Measurements from ENCODE around the gene NAT16.
"Not testable (repeated sequence)": the region's sequence is repeated elsewhere in the genome, so short reads cannot be mapped to it uniquely, and the experiment has no call there.

NAT16 gene

DNA sequence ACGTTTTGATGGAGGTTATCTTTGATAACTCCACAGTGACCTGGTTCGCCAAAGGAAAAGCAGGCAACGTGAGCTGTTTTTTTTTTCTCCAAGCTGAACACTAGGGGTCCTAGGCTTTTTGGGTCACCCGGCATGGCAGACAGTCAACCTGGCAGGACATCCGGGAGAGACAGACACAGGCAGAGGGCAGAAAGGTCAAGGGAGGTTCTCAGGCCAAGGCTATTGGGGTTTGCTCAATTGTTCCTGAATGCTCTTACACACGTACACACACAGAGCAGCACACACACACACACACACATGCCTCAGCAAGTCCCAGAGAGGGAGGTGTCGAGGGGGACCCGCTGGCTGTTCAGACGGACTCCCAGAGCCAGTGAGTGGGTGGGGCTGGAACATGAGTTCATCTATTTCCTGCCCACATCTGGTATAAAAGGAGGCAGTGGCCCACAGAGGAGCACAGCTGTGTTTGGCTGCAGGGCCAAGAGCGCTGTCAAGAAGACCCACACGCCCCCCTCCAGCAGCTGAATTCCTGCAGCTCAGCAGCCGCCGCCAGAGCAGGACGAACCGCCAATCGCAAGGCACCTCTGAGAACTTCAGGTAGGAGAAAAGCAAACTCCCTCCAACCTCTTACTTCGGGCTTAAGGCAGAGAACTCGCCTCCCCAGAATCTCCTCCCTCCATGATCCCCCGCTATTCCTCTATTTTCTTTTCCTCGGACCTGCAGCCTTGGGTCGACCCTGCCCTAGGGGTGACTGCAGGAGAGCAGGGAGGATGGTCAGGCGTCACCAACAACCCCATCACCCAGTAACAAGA is 53.2 kb downstream of the NAT16 start, which contains the start of gene SERPINE1:
SERPINE1 (plus strand) TSS at position 454 of the 809 bp plus-strand sequence. CDS start 1,290 bp downstream, outside the sequence.
- DNase-seq (ENCODE audit: low read depth in 2 of 2), result peak; percentile 99

DNA sequence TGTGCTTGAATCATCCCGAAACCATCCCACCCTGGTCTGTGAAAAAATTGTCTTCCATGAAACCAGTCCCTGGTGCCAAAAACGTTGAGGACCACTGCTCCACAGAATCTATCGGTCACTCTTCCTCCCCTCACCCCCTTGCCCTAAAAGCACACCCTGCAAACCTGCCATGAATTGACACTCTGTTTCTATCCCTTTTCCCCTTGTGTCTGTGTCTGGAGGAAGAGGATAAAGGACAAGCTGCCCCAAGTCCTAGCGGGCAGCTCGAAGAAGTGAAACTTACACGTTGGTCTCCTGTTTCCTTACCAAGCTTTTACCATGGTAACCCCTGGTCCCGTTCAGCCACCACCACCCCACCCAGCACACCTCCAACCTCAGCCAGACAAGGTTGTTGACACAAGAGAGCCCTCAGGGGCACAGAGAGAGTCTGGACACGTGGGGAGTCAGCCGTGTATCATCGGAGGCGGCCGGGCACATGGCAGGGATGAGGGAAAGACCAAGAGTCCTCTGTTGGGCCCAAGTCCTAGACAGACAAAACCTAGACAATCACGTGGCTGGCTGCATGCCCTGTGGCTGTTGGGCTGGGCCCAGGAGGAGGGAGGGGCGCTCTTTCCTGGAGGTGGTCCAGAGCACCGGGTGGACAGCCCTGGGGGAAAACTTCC is 54.0 kb downstream of the NAT16 start:
- peak in 1 of 2 experiments; percentile 54 for DNase-seq (ENCODE audit: low read depth in 2 of 2)

DNA sequence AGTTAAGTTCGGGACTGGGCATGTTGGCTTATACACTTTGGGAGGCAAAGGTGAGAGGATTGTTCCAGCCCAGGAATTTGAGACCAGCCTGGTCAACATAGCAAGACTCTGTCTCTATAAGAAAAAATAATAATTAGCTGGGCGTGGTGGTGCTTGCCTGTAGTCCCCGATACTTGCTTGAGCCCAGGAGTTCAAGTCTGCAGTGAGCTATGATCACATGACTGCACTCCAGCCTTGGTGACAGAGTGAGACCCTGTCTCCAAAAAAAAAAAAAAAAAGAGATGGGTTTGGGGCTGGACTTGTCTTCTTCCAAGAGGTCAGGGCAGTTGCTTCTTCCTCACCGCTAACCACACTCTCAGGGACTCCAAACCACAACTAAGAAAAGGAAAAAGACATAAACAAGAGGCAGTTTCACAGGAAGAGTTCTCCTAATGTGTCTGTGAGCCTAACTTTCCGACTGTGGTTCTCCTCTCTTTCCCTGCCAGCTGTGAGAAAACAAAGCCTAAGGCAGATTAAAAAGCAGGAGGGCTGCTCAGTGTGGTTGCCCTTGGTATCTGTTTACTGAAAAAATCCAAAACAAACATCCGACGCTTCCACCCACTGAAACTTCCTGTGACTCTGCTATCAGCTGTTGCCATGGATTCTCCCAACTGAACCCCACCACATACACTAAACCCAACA is 55.6 kb downstream of the NAT16 start:
- no peak for DNase-seq (ENCODE audit: low read depth in 2 of 2)

DNA sequence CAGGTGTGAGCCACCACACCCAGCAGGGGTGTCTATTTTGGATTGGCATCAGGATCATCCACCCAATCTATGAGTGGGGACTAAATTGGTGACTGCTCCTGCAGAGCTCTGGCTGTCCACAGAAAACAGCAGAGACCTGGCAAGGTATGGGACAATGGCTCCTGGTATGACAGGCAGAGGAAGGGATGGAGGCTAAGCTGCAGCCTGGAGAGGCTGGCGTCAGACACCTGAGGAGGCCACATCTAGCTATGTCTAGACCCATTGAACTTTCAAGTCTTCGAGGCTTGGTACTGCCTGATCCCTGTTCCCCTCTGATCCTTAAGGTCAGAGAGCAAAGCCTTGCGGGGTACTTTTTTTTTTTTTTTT is 56.4 kb downstream of the NAT16 start:
- no peak for DNase-seq (ENCODE audit: low read depth in 2 of 2)

DNA sequence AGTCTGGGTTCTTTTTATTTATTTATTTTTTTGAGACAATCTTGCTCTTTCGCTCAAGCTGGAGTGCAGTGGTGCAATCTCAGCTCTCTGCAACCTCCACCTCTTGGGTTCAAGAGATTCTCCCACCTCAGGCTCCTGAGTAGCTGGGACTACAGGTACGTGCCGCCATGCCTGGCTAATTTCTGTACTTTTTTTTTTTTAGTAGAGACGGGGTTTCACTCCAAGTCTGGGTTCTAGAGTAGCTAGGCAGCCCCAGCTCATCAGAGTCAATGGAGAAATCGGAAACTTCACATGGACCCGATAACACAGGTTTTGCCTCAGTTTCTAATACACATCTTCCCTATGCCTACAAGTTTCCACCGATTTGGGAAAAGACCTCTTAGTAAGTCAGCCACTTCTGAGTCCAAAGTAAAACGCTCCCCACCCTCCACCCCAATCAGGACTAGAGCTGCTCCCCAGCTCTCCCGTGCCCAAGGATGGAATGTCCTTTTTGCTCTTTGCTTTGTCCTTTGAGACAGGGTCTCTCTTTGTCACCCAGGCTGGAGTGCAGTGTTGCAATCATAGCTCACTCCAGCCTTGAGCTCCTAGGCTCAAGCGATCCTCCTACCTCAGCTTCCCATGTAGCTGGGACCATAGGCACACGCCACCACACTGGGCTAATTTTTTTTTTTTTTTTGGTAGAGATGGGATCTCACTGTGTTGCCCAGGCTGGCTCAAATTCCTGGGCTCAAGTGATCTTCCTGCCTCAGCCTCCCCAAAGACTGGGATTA is 57.0 kb downstream of the NAT16 start:
- DNase-seq (ENCODE audit: low read depth in 2 of 2), result no peak

DNA sequence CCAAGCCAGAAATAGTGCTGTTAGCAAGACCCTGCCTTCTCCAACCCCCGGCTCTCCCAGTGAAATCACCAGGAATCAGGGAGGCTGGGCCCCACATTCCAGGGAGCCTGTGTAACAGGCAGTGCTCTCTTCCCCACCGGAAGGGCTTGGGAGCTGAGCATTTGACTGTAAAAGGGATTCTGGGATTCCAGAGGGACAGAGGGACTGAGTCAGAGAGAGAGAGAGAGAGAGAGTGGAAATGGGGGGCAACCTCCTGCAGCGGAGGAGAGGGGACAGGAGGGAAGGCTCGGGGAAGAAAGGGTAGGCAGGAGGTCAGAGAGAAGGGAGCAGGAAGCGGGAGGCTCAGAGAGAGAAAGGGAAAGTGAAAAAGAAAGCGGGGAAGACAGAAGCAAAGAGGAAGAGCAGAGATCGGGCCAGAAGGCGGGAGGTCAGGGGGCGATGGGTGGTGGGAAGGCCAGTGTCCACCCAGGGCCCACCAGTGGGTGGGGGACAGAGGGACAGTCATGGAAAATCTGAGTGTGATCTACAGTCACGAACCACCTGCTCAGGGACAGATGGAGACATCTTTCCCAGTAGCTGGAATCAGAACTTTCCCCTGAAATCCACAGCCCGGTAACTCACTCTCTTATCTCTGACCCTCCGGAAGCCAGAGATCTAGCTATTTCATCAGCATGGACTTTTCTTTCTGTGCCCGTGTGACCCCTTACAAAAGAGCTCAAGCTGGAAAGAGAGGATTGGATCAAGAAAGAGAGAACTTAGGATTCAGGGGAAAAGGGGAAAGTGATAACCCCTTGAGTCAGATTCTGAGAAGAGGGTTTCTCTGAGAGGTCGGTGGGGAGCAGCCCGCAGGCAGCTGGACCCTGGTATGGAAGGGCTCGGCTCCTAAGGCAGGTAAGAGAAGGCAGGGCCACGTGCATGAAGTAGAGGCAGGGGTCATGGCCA is 57.8 kb downstream of the NAT16 start:
- DNase-seq (ENCODE audit: low read depth in 2 of 2), result peak; percentile 98 to 99

DNA sequence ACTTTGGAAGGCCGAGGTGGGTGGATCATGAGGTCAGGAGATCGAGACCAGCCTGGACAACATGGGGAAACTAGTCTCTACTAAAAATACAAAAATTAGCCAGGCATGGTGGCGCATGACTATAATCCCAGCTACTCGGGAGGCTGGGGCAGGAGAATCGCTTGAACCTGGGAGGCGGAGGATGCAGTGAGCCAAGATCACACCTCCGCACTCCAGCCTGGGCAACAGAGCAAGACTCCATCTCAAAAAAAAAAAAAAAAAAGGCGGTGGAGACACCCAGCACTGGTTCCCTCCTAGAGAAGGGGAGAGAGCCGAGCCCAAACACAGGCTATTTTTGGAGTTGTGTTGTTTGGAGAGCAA is 58.5 kb downstream of the NAT16 start:
- not testable (repeated sequence) for DNase-seq (ENCODE audit: low read depth in 2 of 2)
